NCI-H460 (cell line): ENCODE data around the gene TOP2B. TPM values are rescaled to one million over a fixed set of nuclear protein-coding genes. Genes with fewer than 3 reads are reported as not detected.

ENCODE experiments used
- DNase-seq: peaks from one replicate; pipeline ENCODE4 v3.0.0-alpha.2; 2016; ENCODE audit warnings: low read depth; ENCODE audit errors: extremely low read depth
- total RNA-seq: library from RNA; depleted of rRNA; stranded (reverse); fragments of >200 nt; shearing (Covaris generic); gene quantifications from 2 replicates; pipeline ENCODE4 v1.2.3, GENCODE V29; 2014

TOP2B gene
- total RNA-seq, 1 experiment from 2014 or later = 90.3 TPM

DNA sequence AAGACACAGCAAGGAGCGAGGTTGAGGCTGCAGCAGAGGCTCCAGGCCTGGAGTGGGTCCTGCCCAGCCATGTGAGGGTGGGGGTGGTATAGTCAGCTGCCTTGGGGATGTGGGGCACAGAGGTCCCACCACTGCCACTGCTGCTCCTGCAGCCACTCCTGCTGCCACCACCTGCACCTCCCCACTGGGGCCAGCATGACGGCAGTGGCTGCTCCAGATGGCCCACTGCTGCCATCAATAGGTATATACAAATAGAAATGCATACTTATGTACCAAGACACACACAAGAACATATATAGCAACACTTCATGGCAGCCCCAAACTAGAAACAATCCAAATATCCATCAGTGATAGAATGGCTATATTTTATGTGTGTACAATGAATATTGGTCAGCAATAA lies 10.0 kb upstream of the TOP2B start:
- DNase-seq = no peak

DNA sequence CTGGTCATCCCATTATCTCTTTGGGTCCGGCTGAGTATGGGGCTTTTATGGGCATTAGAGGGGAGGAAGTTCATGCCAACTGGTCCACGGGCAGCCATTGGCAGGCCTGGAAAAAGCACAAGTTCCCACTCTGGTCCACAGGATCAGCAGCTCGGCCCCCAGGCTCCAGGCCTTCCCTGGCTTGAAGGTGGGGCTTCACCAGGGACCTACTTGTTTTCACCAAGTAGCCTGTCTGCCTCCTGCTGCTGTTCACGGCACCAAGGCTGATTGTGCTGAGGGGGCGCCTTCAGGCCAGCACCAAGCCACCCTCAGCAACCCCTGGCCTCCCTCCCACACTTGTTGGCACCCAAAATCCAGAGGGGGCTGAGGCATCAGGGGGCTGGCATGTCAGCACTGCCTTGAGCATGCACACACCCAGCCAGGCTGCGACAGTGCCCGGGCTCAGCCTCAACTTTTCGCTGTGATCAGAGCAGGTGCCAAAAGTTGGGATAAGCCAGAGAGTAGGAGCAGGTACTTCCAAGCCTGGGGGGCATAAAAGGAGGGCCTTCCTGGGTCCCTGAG lies 9.1 kb upstream of the TOP2B start:
- no peak for DNase-seq

DNA sequence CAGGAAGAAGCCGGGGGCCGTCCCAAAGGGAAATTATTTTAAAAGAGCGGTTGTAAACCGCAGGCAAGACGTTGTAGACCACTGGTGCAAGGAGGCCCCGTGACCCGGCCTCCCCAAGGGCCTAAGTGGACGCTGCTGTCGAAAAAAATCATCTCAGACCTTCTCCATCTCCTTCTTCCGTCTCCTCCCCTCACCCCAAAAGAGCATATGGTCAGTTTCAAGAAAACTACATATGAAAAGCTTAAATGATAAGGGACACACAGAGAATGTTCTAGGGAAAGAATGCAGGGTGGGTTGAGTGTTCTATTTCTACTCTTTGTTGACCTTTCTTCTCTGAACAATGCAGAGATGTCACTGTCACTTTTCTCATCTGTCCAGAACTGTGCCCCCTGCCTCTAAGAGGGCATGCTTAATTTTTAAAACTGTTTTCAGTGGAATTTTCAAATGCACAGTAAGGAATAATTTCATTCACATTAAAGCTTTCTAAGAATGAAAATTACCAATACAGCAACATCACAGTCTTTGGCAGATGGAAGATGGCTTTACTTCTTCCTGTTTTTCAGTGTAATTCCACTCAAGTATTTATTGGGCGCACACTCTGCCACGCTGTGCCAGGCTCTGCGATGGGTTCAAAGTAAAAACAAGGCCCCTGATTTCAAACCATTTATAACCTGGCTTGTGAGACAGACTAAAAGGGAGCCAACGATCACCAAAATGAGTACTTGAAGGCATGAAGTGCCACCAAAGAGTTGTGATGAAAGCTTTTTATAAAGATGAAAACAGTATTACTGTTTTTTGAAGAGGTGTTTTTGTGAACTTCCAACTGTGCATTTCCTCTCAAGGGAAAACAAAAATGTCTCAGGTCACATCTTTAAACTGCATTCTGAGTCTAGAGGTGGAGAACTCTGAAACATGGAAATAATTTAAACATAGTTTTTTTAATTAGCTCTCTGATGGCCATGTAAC lies 891 bp upstream of the TOP2B start:
- no peak for DNase-seq

DNA sequence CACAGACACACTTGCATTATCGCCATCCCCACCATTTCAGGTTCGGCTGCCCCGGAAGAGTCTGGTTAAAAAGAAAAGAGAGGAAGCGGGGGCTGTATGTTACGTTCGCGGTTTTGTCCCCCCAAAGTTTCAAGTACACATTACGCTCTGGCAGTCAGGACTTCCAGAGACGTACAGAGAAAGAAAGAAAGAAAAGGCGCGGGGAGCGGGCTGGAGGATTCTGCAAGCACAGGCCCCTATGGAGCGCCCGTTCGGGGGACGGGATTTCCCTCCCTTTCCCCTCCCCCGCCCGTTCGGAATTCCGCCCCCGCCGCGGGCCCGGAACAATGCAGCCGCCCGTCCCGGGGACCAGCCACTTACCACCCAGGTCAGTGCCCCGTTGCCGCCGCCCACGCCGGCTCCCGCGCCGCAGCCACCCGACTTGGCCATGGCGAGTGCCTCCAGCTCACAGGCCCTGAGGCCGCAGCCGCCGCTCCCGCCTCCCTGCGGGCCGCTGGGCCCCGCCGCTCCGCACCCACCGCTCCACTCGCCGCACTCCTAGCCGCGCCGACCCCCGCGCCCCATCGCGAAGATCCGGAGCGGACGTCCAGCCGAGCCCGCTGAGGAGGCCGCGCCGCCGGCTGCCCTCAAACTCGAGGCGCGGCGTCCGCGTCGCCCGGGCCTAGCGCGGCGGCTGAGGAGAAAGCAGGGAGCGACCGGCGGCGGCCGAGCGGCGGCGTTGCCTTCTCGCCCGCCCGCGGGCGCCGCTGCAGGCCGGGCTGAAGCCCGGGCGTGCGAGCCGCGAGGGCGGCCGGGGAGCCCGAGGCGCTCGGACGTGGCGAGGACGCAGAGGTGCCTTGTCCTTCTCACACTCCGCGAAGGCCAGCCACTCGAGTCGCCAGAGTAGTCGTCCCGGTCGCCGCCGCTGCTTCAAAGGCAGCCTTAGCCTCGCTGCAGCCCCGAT lies 567 bp downstream of the TOP2B start:
- no peak for DNase-seq

DNA sequence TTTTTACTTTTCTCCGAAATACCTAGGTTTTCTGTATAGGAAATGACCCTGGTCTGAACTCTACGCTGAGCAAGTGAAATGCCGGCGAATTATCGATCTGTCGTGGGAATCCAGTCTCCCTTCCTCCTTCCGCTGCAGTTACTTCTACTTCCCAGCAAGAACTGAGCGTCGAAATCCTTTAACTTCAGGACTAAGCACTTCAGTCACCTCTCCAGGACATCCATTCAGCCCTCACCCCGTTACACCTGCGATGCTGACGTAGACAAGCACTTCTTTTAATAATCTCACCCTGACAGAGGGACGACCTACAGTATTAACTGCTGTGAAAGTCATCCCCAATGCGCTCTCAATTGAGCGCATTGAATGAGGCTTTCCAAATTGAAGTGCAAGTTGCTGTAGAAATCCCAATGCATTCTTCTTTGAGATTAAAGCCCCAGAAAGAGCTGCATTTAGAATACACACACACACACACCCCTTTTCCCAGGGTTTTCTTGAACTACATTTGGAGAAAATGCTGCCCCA lies 1.3 kb downstream of the TOP2B start:
- no peak for DNase-seq

DNA sequence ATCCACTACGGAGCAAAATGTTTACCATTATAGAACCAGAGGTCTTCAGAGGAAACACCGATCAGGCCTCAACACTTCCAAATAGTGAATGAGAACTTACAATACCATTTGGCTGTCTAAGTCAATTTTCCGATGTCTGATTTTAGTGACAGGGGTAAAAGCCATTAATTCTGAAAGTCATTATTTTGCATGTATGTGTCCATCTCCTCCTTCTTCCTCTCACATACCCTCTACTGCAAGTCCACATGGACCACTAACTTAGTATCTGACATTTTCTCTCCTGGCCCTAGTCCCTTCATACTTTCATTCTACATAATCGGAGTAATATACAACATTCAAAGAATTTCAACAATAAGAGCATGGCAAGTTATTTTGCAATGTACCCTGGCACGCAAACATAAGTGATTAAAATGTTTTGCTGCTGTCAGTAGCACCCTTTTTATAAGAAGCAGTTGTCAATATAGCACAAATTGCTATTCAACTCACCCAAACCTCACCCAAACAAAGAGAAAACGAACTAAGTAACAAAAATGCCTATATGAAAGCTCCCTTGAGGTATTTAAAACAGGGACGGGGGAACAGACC lies 1.9 kb downstream of the TOP2B start:
- DNase-seq = no peak

DNA sequence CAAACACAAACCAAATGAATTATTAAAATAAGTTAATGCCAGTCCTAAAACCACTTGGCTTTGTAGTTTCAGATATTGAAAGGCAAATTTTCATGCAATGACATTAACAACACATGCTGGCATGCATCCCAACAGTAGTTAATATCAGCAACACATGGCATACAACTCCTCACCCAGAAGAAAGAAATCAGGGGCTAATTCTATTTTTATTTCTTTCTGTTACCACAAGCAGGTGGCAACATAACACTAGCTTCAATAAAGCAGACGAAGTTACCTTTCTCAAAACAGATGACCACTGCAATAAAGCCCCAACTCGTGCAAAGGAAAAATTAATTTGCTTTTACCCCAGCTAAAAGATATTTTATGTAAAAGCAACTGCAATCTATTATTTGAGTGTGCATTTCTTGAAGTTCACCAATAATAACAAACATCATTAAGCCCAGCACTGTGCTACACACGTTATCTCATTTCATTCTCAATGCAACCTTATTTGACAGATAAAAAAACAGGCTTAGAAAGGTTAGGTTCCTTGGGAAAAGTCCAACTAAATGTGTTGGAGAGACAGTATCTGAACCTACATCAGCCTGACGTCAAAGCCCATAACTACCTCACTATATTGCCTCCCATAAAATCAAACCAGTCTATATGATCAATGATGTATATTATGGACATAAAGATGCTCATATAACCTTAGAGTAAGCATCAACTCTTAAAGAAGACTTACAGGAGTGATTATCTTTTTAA lies 2.8 kb downstream of the TOP2B start:
- no peak for DNase-seq

DNA sequence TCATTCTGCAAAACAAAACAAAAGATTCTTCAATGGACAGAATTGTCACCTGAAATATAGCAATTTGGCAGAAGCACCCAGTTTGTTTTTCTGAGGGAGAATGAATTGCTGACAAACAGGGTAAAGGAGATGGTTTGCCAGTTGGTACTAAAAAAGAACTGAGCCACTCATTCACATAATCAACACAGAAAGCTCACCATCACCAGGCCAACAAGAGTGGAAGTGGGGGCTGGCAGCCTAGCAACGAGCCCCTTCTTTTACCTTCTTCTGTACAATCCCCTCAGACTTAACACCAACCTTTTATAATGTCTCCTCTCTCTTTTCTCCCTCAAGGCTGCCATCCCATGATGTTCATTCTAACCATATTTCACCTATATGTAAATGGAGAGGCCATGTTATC lies 5.9 kb downstream of the TOP2B start:
- no peak for DNase-seq

DNA sequence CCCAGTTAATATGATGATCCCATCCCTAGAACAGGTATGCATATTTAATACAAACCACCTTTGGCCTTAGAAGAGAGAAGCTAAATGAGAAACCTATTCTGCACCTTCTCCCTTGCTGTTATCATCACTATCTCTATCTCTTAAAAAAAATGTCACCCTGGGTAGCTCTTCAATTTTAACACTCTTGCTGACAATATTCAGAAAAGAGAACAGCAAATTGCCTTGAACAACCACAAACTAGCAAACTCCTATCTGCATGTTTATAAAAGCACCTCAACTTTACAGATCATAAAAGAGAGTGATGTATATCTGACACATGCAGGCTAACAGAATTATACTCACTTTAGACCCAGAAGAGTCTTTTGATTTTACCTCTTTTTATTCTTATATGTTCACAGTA lies 7.4 kb downstream of the TOP2B start:
- DNase-seq = no peak

DNA sequence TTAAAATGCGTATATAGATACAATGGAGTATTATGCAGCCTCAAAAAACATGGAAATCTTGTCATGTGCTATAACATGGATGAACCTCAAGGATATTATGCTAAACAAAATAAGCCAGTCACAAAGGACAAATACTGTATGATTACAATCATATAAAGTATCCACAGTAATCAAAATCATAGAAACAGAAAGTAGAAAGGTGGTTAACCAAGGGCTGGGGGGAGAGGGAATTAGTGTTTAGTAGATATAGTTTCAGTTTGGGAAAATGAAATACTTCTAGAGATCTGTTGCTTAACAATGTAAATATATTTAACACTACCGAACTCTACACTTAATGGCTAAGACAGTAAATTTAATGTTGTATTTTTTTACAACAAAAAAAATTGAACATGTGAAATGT lies 9.0 kb downstream of the TOP2B start:
- DNase-seq = no peak

DNA sequence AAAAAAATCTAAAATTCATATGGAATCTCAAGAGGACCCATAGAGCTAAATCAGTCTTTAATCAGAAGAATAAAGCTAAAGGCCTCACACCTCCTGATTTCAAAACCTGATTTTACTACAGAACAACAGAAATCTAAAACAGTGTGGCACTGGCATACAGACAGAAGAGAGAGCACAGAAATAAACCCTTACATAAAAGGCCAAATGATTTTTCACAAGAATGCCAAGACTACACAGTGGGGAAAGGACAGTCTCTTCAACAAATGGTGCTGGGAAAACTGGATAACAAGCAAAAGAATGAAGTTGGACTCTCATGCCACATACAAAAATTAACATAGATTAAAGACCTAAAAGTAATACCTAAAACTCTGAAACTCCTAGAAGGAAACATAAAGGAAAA lies 10.1 kb downstream of the TOP2B start:
- DNase-seq = no peak

DNA sequence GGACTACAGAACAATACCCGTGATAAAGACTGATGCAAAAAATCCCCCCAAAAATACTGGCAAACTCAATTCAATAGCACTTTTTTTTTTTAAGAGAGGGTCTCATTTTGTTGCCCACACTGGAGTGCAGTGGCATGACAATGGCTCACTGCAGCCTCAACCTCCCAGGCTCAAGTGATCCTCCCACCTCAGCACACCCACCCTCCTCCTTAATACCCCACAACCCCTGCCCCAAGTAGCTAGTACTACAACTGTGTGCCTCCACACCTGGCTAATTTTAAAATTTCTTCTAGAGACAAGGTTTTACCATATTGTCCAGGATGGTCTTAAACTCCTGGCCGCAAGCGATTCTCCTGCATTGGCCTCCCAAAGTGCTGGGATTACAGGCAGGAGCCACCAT lies 11.4 kb downstream of the TOP2B start:
- no peak for DNase-seq

DNA sequence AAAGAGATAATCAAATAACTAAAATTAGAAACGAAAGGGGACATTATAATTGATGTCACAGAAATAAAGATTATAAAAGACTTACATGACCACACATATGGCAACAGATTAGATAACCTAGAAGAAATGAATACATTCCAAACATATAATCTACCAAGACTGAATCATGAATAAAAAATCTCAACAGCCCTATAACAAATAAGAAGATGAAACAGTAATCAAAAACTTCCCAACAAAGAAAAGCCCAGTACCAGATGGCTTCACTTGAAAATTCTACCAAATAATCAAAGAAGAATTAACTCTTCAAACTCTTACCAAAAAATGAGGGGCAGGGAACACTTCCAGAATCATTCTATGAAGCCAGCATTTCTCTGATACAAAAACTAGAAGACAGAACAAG lies 11.8 kb downstream of the TOP2B start:
- no peak for DNase-seq

DNA sequence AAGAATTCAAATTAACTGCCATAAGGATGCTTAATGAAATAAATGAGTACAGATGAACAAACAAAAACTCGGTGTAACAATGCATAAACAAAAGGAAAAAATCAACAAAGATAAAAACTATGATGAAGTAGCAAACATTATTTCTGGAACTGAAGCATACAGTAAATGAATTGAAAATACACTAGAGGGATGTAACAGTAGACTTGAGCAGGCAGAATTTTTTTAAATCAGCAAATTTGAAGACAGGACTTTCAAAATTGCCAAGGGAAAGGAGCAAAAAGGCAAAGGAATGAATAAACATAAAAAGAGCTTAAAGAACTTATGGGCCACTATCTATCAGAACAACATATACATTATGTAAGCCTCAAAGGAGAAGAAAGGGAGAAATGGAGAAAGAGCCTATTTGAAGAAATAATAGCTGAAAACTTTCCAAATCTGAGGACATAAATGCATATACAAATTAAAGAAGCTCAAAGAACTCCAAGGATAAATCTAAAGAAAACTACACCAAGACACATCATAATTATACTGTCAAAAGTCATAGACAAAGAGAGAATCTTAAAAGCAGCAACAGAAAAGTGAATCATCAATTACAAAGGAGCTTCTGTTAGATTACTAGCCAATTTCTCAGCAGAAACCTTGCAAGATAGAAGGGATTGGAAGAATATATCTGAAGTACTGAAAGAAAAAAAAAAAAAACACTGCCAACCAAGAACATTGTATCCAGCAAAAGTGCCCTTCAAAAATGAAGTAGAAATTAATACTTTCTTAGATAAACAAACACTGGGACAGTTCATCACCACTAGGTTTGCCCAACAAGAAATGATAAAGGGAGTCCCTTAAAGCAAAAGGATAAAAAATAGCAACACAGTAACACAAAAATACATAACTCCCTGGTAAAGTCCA lies 15.5 kb downstream of the TOP2B start:
- DNase-seq = no peak

DNA sequence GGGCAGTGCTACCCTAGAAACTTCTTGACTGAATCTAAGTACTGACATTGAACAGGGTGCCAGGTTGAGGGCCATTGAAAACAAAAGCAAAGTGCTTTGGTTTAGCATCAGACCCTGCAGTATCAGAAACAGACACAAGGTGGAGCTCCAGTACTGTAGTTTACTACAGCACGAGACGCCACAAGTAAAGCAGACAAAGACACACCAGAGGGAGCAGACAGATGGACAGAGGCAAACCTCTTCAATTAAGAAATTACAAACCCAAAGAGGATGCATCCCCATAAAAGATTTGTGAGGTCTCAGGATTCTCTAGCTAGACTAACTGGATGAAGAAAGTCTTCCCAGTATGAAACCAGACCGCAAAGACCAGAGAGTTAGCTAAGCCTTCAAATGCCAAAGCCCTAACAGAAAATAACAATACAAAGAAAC lies 16.6 kb downstream of the TOP2B start:
- peak; percentile 61 for DNase-seq

DNA sequence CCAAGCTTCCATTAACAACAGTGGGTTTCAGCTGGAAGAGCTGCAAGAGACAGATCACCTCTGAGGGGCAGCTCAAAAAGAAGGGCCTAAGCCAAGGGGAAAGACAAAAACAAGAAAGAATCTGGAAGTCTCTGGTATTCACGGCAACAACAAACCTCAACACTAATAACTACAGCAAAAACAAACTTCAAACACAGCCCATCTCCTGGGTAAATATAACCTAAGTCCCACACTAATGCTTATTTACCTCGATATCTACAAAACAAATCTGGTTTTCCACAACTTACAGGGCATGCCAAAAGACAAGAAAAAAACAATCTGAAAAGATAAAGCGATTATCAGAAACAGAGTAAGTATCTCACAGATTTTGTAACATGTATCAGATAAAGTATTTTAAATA lies 29.7 kb downstream of the TOP2B start:
- no peak for DNase-seq

DNA sequence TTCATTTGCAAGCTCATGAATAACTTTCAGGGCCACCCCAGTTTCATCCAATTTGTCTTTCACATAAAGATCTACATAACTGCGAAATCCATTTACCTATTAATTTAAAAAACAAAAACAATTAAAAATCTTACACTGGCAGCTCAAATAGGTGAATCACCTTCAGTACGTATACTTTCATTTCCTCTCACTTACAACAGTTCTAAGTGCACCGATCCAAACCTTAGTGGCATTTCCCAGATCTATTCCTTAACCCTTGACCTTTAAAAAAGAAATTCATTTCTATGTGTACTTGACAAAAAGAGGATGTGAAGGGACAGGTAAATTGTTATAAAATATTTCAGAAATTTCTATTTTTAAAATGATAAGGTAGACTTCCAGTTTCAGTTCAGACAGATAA lies 30.8 kb downstream of the TOP2B start:
- no peak for DNase-seq

DNA sequence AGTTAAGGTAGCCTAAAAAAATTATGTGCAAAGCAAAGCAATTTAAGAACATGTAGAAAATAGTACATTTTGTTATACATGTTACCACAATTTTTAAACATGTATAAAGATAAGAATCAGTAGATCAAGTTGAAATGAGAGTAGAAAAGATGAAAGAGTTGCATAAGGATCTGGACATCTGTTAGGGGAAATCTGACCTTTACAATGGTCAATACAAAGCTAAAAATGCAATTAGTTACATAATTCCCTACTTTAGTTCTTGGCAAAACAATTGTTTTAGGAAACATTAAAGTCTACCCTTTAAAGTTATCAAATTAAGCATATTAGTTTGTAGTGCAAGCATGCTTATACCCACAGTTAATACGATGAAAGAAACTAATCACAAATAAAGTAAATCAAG lies 32.7 kb downstream of the TOP2B start:
- DNase-seq = no peak

DNA sequence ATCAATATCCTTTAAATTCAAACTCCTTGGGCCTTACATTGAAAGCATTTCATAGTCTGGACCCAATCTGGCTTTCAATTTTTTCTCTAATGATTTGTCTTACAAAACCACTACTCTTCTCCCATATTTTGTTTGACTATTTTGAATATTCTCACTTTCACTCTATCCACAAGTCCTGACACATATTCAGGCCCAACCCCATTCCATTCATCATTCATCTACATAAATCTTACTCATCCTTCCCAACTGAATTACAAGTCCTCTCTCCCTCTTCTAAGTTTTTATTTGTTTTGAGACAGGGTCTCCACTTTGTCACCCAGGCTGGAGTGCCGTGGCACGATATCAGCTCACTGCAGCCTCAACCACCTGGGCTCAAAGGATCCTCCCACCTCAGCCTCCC lies 43.6 kb downstream of the TOP2B start:
- no peak for DNase-seq
